Parathyroid adenoma (tissue), 2 donors: ENCODE results near the gene M1AP.

Experiments
- H2AFZ ChIP-seq: fragments of 300-600 bp; sonication (generic); one replicate; pipeline ENCODE4 v1.7.0; 2017; ENCODE audit warnings: antibody characterized with exemption, mild to moderate bottlenecking
- H3K27ac ChIP-seq: fragments of 300-600 bp; sonication (generic); one replicate; pipeline ENCODE4 v1.7.0; 2017
- H3K27me3 ChIP-seq: fragments of 300-600 bp; sonication (generic); one replicate; pipeline ENCODE4 v1.7.0; 2017; ENCODE audit warnings: low read length; ENCODE audit not compliant: control insufficient read depth, insufficient read depth
- H3K36me3 ChIP-seq: fragments of 300-600 bp; sonication (generic); one replicate; pipeline ENCODE4 v1.7.0; 2017; ENCODE audit warnings: low read length; ENCODE audit not compliant: control insufficient read depth, insufficient read depth
- H3K4me1 ChIP-seq: fragments of 300-600 bp; sonication (generic); one replicate; pipeline ENCODE4 v1.7.0; 2017; ENCODE audit warnings: control low read depth
- H3K4me2 ChIP-seq: fragments of 300-600 bp; sonication (generic); one replicate; pipeline ENCODE4 v1.7.0; 2017; ENCODE audit warnings: low read length
- H3K4me3 ChIP-seq: fragments of 300-600 bp; sonication (generic); one replicate; pipeline ENCODE4 v1.7.0; 2017; ENCODE audit warnings: low read depth, low read length
- H3K79me2 ChIP-seq: fragments of 300-600 bp; sonication (generic); one replicate; pipeline ENCODE4 v1.7.0; 2017; ENCODE audit warnings: control low read depth
- H3K9ac ChIP-seq: fragments of 300-600 bp; sonication (generic); one replicate; pipeline ENCODE4 v1.7.0; 2017; ENCODE audit warnings: mild to moderate bottlenecking
- H3K9me3 ChIP-seq: fragments of 300-600 bp; sonication (generic); one replicate; pipeline ENCODE4 v1.7.0; 2017; ENCODE audit warnings: low read length; ENCODE audit not compliant: control insufficient read depth
- TF ChIP-seq, protein P1 (sequence below): fragments of 300-600 bp; sonication (generic); IDR thresholded peaks from one replicate; pipeline ENCODE4 v1.7.0; 2017; ENCODE audit warnings: antibody characterized with exemption, mild to moderate bottlenecking
- donor health status: primary hyperparathyroidism.

M1AP gene

DNA sequence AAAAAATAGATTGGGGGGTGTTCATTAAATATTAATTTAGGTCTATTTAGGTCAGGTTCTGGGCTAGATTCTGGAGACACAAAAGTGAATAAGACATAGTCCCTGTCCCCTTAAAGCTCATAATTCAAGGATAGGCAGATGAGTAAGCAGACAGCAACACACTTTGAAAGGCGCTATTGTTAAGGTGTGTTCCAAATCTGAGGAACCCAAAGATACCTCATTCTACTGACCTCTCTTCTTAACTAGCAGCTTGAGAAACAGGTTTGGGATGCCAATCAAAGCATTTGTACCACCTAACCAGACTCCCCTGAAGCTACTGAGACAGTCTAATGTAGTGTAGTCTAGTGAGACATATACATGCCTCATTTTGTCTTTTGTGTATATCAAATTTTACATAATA, 40.8 kb upstream of the M1AP start:
- TF ChIP-seq, protein P1, sequence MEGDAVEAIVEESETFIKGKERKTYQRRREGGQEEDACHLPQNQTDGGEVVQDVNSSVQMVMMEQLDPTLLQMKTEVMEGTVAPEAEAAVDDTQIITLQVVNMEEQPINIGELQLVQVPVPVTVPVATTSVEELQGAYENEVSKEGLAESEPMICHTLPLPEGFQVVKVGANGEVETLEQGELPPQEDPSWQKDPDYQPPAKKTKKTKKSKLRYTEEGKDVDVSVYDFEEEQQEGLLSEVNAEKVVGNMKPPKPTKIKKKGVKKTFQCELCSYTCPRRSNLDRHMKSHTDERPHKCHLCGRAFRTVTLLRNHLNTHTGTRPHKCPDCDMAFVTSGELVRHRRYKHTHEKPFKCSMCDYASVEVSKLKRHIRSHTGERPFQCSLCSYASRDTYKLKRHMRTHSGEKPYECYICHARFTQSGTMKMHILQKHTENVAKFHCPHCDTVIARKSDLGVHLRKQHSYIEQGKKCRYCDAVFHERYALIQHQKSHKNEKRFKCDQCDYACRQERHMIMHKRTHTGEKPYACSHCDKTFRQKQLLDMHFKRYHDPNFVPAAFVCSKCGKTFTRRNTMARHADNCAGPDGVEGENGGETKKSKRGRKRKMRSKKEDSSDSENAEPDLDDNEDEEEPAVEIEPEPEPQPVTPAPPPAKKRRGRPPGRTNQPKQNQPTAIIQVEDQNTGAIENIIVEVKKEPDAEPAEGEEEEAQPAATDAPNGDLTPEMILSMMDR = no peak
- no peaks in the 10 kb centered on the region for H3K79me2 ChIP-seq
- H3K9ac ChIP-seq = no peak overlapping the region
- no peaks in the 10 kb centered on the region for H3K36me3 ChIP-seq
- H3K9me3 ChIP-seq = no peaks in the 10 kb centered on the region
- no peak overlapping the region for H2AFZ ChIP-seq
- no peak overlapping the region for H3K27ac ChIP-seq
- H3K4me2 ChIP-seq = no peak overlapping the region
- H3K4me3 ChIP-seq = no peak overlapping the region
- H3K4me1 ChIP-seq = no peaks in the 10 kb centered on the region
- H3K27me3 ChIP-seq = no peaks in the 10 kb centered on the region

DNA sequence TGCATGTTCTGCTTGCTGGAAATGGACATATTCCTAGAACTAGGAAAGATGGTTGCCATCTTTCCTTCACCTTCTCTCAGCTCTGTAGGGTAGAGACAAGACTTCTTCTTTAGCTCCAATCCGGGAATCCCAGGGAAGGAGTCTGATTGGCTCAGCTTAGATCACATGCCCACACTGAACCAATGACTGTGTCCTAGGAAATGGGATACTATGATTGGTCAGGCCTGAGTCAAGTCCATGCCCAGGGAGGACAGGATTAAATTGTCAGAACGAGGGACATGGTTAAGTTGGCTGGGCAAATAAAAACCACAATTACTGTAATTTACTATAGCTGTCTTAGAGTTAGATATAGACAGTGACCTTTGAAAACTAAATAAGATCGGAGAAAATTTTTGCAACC, 37.3 kb upstream of the M1AP start:
- no peak overlapping the region for H3K27ac ChIP-seq
- no peaks in the 10 kb centered on the region for H3K27me3 ChIP-seq
- H3K4me2 ChIP-seq = no peak overlapping the region
- TF ChIP-seq, protein P1 = no peak
- H3K36me3 ChIP-seq = no peaks in the 10 kb centered on the region
- H3K79me2 ChIP-seq = no peaks in the 10 kb centered on the region
- H2AFZ ChIP-seq = no peak overlapping the region
- no peak overlapping the region for H3K4me3 ChIP-seq
- no peaks in the 10 kb centered on the region for H3K9me3 ChIP-seq
- H3K4me1 ChIP-seq = no peaks in the 10 kb centered on the region
- H3K9ac ChIP-seq = no peak overlapping the region

DNA sequence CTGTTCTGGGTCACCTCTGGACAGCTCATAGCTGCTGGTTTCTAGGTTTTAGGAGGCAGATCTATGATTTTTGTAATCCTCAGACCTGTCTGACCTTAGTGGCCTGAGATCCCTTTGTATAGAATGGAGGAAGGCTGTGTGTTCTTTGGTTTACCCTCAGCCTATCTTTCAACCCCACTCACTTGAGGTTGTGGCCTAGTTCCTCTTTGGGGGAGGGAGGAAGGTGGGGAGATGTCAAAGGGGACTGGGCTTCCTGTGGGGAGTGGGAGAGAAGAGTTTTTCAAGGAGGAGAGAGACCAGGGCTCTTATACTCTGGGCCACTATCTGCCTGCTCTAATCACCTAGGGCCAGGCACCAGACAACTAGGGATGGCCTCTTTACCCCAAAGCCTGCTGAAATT, 34.4 kb upstream of the M1AP start:
- H3K4me1 ChIP-seq = no peaks in the 10 kb centered on the region
- H3K9me3 ChIP-seq = no peaks in the 10 kb centered on the region
- H3K36me3 ChIP-seq = no peaks in the 10 kb centered on the region
- H3K27ac ChIP-seq = no peak overlapping the region
- no peaks in the 10 kb centered on the region for H3K79me2 ChIP-seq
- no peak overlapping the region for H3K9ac ChIP-seq
- H2AFZ ChIP-seq = no peak overlapping the region
- H3K27me3 ChIP-seq = no peaks in the 10 kb centered on the region
- TF ChIP-seq, protein P1 = no peak
- H3K4me3 ChIP-seq = no peak overlapping the region
- H3K4me2 ChIP-seq = no peak overlapping the region

DNA sequence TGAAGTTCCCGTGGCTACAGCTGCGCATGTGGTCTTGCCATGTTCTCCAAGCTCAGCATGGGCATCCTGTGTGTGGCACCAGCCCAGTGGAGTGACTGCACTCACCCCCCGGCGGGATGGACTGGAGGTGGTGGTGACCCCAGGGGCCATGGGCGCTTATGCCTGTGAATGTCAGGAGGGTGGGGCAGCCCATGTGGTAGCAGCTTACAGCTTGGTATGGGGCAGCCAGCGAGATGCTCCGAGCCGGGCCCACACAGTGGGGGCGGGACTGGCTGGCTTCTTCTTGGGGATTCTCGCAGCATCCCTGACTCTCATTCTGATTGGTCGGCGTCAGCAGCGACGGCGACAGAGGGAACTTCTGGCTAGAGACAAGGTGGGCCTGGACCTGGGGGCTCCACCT, 31.5 kb upstream of the M1AP start:
- H3K4me3 ChIP-seq = no peak overlapping the region
- TF ChIP-seq, protein P1 = no peak
- H3K4me2 ChIP-seq = no peak overlapping the region
- no peak overlapping the region for H3K9ac ChIP-seq
- H3K36me3 ChIP-seq = no peaks in the 10 kb centered on the region
- H3K79me2 ChIP-seq = no peaks in the 10 kb centered on the region
- H3K4me1 ChIP-seq = no peaks in the 10 kb centered on the region
- H2AFZ ChIP-seq = no peak overlapping the region
- H3K27ac ChIP-seq = no peak overlapping the region
- H3K27me3 ChIP-seq = no peaks in the 10 kb centered on the region
- no peaks in the 10 kb centered on the region for H3K9me3 ChIP-seq

DNA sequence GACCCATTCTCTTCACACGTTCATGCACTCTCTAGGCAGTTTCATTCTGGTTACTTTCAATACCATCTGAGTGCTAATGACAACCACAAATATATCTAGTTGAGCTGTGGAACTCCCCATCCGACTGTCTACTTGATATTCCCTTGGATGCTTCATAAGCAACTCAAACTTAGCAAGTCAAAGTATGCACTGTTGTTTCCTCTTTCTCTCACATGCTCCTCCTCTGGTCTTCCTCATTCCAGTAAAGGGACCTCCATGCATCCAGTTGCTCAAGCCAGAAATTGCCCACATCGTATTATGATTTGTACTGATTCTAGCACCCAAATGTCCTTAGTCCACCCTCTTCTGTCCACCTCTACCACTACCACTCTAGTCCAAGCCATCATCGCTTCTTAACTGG, 28.2 kb upstream of the M1AP start:
- TF ChIP-seq, protein P1 = no peak
- Histone ChIP-seq H3K27me3 (no peaks in the 10 kb centered on the region), H3K9ac (no peak overlapping the region), H3K79me2 (no peaks in the 10 kb centered on the region), H3K4me1 (no peaks in the 10 kb centered on the region), H3K4me3 (no peak overlapping the region), H3K36me3 (no peaks in the 10 kb centered on the region), H3K9me3 (no peaks in the 10 kb centered on the region), H3K27ac (no peak overlapping the region), H2AFZ (no peak overlapping the region), H3K4me2 (no peak overlapping the region)
